Effector memory CD8-positive, alpha-beta T cell (primary cell): ENCODE data around the gene CHRNE.
A peak's percentile ranks its signal among the peaks of the same experiment; 100 is the strongest.
"Not testable (repeated sequence)": the region's sequence is repeated elsewhere in the genome, so short reads cannot be mapped to it uniquely, and the experiment has no call there.

Source experiments
- ATAC-seq: fragments of 150-1000 bp; cut with Tn5 transposase; replicated peaks from 2 replicates; pipeline ENCODE4 v1.10.0; 2021; ENCODE audit warnings: mild to moderate bottlenecking, moderate library complexity
- DNase-seq, 3 experiments: peaks; one replicate each; pipeline ENCODE4 v3.0.0; 2021
- H3K27ac Mint-ChIP-seq, 2 donors: one replicate each; pipeline ENCODE4 v1.8.0; 2022; ENCODE audit warnings: mild to moderate bottlenecking in 2 of 2, mixed read lengths in 2 of 2, moderate library complexity in 2 of 2
- H3K27me3 Mint-ChIP-seq, 2 donors: one replicate each; pipeline ENCODE4 v1.8.0; 2022; ENCODE audit warnings: mixed read lengths in 2 of 2
- H3K36me3 Mint-ChIP-seq: one replicate; pipeline ENCODE4 v1.8.0; 2022; ENCODE audit warnings: mild to moderate bottlenecking, moderate library complexity, mixed read lengths; ENCODE audit not compliant: insufficient read depth
- H3K4me1 Mint-ChIP-seq, 2 donors: one replicate each; pipeline ENCODE4 v1.8.0; 2022; ENCODE audit warnings: low read depth in 2 of 2, mixed read lengths in 2 of 2
- H3K4me3 Mint-ChIP-seq, 2 donors: one replicate each; pipeline ENCODE4 v1.8.0; 2022; ENCODE audit warnings: mild to moderate bottlenecking in 2 of 2, mixed read lengths in 2 of 2, moderate library complexity in 2 of 2
- H3K9me3 Mint-ChIP-seq, 2 donors: one replicate each; pipeline ENCODE4 v1.8.0; 2022; ENCODE audit warnings: mixed read lengths in 2 of 2

CHRNE gene

GRCh38 chr17:4935650-4936049 lies 32.8 kb upstream of the CHRNE start:
- H3K36me3 Mint-ChIP-seq: peaks cover 27% of the 10 kb centered on the region

GRCh38 chr17:4934173-4934979 lies 31.5 kb upstream of the CHRNE start:
- Mint-ChIP-seq H3K4me1 (peaks cover 36 to 38% of the 10 kb centered on the region in 2 donors), H3K27me3 (no peaks in the 10 kb centered on the region), H3K9me3 (no peaks in the 10 kb centered on the region), H3K27ac (peak overlapping the region; percentile 79 to 92), H3K4me3 (peak overlapping the region; percentile 54 to 71), H3K36me3 (peaks cover 20% of the 10 kb centered on the region)
- ATAC-seq: peak; percentile 67
- DNase-seq: no peak

More at GRCh38 chr17:4935650-4936049, 32.8 kb upstream of the CHRNE start:
- Mint-ChIP-seq H3K9me3 (no peaks in the 10 kb centered on the region), H3K4me1 (peaks cover 38% of the 10 kb centered on the region in 2 donors), H3K27ac (peak overlapping the region; percentile 70 to 76), H3K27me3 (no peaks in the 10 kb centered on the region), H3K4me3 (no peak overlapping the region)
- DNase-seq (no peak), ATAC-seq (no peak)

DNA sequence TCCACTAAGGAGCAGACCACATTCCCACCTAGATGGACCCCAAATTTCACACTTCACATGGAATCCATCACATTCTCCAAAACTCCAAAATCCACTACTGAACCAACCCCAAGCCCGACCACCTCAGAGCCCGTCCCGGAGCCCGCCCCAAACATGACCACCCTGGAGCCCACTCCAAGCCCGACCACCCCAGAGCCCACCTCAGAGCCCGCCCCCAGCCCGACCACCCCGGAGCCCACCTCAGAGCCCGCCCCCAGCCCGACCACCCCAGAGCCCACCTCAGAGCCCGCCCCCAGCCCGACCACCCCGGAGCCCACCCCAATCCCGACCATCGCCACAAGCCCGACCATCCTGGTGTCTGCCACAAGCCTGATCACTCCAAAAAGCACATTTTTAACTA lies 30.7 kb upstream of the CHRNE start:
- ATAC-seq (no peak), DNase-seq (no peak)
- Mint-ChIP-seq H3K4me3 (peak overlapping the region; percentile 54 to 71), H3K4me1 (peaks cover 29 to 32% of the 10 kb centered on the region in 2 donors), H3K36me3 (peaks cover 20% of the 10 kb centered on the region), H3K9me3 (no peaks in the 10 kb centered on the region), H3K27me3 (no peaks in the 10 kb centered on the region), H3K27ac (peak overlapping the region; percentile 79 to 92)

- Mint-ChIP-seq H3K9me3 (no peaks in the 10 kb centered on the region), H3K27ac (no peak overlapping the region), H3K36me3 (peaks cover 12% of the 10 kb centered on the region), H3K27me3 (no peaks in the 10 kb centered on the region), H3K4me3 (no peak overlapping the region), H3K4me1 (peaks cover 24 to 26% of the 10 kb centered on the region in 2 donors)
- no peak for ATAC-seq
- no peak for DNase-seq
Observed at GRCh38 chr17:4932756-4933155, 29.9 kb upstream of the CHRNE start.

GRCh38 chr17:4931963-4932362 lies 29.1 kb upstream of the CHRNE start, which contains the start of gene GP1BA:
Gene GP1BA (plus strand): TSS chr17:4932277. CDS start chr17:4932605, 328 bp downstream.
- H3K36me3 Mint-ChIP-seq: peaks cover 8% of the 10 kb centered on the region
- DNase-seq (no peak), ATAC-seq (no peak)
- H3K4me3 Mint-ChIP-seq: no peak within 1 kb of the TSS
- no peak within 1 kb of the TSS for H3K27ac Mint-ChIP-seq
- no peaks in the 10 kb centered on the region for H3K9me3 Mint-ChIP-seq
- no peaks in the 10 kb centered on the region for H3K27me3 Mint-ChIP-seq
- peaks cover 24 to 26% of the 10 kb centered on the region in 2 donors for H3K4me1 Mint-ChIP-seq

GRCh38 chr17:4928881-4929280 lies 26.0 kb upstream of the CHRNE start:
- no peak overlapping the region for H3K4me3 Mint-ChIP-seq
- no peaks in the 10 kb centered on the region for H3K27me3 Mint-ChIP-seq
- H3K4me1 Mint-ChIP-seq: peaks cover 9 to 13% of the 10 kb centered on the region in 2 donors
- ATAC-seq: no peak
- peak overlapping the region in 1 of 2 donors; percentile 24 for H3K27ac Mint-ChIP-seq
- DNase-seq: no peak
- H3K9me3 Mint-ChIP-seq: no peaks in the 10 kb centered on the region
- peaks cover 2% of the 10 kb centered on the region for H3K36me3 Mint-ChIP-seq

DNA sequence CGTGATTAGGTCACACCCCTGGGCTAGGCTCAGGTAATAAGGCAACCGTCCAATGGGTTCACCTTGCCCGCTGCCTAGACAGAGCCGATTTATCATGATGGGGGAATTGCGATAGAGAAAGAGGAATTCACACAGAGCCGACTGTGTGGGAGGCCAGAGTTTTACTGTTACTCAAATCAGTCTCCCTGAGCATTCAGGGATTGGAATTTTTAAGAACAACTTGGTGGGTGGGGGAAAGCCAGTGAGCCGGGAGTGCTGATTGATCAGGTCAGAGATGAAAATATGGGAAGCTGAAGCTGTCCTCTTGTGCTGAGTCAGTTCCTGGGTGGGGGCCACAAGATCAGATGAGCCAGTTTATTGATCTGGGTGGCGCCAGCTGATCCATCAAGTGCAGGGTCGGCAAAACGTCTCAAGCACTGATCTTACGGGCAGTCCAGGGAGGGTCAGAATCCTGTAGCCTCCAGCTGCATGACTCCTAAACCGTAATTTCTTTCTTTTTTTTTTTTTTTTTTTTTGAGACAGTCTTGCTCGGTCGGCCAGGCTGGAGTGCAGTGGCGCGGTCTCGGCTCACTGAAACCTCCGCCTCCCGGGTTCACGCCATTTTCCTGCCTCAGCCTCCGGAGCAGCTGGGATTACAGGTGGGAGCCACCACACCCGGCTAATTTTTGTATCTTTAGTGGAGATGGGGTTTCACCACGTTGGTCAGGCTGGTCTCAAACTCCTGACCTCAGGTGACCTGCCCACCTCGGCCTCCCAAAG lies 23.9 kb upstream of the CHRNE start:
- H3K4me1 Mint-ChIP-seq, H3K4me3 Mint-ChIP-seq, H3K36me3 Mint-ChIP-seq, ATAC-seq, DNase-seq, H3K27ac Mint-ChIP-seq, H3K9me3 Mint-ChIP-seq, H3K27me3 Mint-ChIP-seq: not testable (repeated sequence)

DNA sequence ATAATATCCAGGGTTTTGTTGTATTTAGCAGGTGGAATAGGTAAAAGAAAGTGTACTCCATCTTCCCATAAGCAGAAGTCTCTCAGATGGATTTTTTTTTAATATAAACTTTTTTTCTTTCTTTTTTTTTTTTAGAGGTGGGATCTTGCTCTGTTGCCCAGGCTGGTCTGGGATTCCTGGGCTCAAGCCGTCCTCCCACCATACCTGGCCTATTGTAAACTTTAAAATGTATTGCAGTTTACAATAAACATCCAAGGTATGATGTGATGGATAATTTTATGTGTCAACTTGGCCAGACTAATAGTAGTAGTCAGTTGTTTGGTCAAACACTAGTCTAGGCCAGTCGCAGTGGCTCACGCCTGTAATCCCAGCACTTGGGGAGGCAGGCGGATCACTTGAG lies 18.4 kb upstream of the CHRNE start:
- Mint-ChIP-seq H3K4me1 (peaks cover 0 to 4% of the 10 kb centered on the region in 2 donors), H3K4me3 (no peak overlapping the region), H3K9me3 (no peaks in the 10 kb centered on the region), H3K27ac (no peak overlapping the region), H3K27me3 (no peaks in the 10 kb centered on the region), H3K36me3 (no peaks in the 10 kb centered on the region)
- DNase-seq (no peak), ATAC-seq (no peak)

DNA sequence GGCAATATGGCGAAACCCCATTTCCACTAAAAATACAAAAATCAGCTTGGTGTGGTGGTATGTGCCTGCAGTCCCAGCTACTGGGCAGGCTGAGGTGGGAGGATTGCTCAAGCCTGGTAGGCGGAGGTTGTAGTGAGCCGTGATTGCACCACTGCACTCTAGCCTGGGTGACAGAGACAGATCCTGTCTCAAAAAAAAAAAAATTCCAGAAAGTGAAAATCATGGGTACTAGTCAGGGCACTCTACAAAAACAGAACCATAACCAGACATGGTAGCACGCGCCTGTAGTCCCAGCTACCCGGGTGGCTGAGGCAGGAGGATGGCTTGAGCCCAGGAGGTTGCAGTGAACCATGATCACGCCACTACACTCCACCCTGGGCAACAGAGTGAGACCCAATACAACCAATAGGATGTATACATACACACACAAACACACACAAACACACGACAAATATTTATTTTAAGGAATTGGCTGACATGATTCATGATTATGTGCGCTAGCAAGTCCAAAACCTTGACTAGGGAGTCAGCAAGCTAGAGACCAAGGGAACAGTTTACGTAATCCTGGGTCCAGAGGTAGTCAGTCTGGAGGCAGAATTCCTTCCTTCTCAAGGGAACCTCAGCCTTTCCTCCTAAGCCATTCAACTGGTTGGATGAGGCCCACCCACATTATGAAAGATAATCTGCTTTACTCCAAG lies 17.6 kb upstream of the CHRNE start:
- Mint-ChIP-seq H3K27me3 (no peaks in the 10 kb centered on the region), H3K27ac (no peak overlapping the region)
- DNase-seq: no peak

DNA sequence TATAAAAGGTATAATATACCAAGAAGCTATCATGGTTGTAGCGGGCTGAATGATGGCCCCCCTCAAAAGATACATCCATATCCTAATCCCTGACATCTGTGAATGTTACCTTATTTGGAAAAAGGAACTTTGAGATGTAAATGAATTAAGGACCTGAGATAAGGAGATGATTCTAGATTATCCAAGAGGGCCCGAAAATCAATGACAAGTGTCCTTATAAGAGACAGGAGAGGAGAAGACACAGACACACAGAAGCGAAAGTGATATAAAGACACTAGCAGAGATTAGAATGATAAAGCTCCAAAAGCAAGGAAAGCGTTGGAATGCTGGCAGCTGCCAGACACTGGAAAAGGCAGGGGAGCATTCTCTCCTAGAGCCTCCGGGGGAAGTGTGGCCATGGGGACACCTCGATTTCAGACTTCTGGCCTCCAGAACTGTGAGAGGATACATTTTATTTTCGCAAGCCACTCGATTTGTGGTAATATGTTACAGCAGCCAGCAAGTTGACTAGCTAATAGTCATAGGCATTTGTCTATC lies 16.7 kb upstream of the CHRNE start:
- Mint-ChIP-seq H3K4me3 (no peak overlapping the region), H3K27me3 (no peaks in the 10 kb centered on the region), H3K27ac (no peak overlapping the region), H3K36me3 (no peaks in the 10 kb centered on the region), H3K4me1 (peaks cover 0 to 4% of the 10 kb centered on the region in 2 donors), H3K9me3 (no peaks in the 10 kb centered on the region)
- ATAC-seq: no peak
- DNase-seq: no peak

More for the DNA sequence above, 17.6 kb upstream of the CHRNE start:
- H3K4me3 Mint-ChIP-seq: no peak overlapping the region
- H3K4me1 Mint-ChIP-seq: peaks cover 0 to 4% of the 10 kb centered on the region in 2 donors
- no peak for ATAC-seq
- no peaks in the 10 kb centered on the region for H3K9me3 Mint-ChIP-seq
- H3K36me3 Mint-ChIP-seq: no peaks in the 10 kb centered on the region

DNA sequence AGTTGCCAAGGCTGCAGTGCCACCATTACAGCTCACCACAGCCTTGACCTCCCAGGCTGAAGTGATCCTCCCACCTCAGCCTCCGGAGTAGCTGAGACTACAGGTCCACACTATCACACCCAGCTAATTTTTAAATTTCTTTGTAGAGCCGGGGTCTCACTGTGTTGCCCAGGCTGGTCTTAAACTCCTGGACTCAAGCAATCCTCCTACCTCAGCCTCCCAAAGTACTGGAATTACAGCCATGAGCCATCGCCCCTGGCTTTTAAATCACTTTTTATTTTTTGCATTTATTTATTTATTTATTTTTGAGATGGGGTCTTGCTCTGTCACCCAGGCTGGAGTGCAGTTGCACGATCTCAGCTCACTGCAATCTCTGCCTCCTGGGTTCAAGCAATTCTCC lies 11.7 kb upstream of the CHRNE start:
- H3K4me1 Mint-ChIP-seq, ATAC-seq, H3K36me3 Mint-ChIP-seq, DNase-seq, H3K27ac Mint-ChIP-seq, H3K27me3 Mint-ChIP-seq, H3K4me3 Mint-ChIP-seq, H3K9me3 Mint-ChIP-seq: not testable (repeated sequence)

GRCh38 chr17:4913994-4914393 lies 11.1 kb upstream of the CHRNE start:
- no peak for DNase-seq
- ATAC-seq: no peak
- H3K27me3 Mint-ChIP-seq: peaks cover 0 to 5% of the 10 kb centered on the region in 2 donors
- H3K9me3 Mint-ChIP-seq: no peaks in the 10 kb centered on the region
- H3K4me3 Mint-ChIP-seq: no peak overlapping the region
- H3K27ac Mint-ChIP-seq: no peak overlapping the region
- H3K4me1 Mint-ChIP-seq: no peaks in the 10 kb centered on the region
- peaks cover 8% of the 10 kb centered on the region for H3K36me3 Mint-ChIP-seq
